ENCODE data around the gene POLRMT.
A peak's percentile ranks its signal among the peaks of the same experiment; 100 is the strongest.
"Not testable (repeated sequence)": the region's sequence is repeated elsewhere in the genome, so short reads cannot be mapped to it uniquely, and the experiment has no call there.

The POLRMT gene

DNA sequence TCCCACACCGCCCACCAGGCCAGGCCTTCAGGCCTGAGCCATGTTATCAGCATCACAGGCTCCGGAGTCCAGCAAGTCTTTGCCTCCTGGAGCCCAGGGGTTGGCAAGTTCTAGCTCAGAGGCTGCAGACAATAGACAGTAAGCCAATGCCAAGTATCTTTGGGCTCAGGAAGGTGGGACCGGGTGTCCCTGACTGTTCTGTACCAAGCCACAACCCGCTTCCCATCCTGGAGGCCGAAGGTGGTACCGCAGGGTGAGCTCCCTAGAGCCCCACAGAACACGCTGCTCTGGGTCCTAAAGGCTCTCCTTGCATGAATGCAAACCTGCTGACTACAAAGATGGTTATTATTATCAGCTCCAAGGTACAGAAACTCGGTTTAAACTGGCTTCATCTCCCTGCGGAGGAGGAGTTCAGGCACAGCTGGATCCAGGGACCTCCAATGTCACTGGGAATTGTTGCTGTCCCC lies 37.3 kb upstream of the POLRMT start:
- TF ChIP-seq, protein P1, sequence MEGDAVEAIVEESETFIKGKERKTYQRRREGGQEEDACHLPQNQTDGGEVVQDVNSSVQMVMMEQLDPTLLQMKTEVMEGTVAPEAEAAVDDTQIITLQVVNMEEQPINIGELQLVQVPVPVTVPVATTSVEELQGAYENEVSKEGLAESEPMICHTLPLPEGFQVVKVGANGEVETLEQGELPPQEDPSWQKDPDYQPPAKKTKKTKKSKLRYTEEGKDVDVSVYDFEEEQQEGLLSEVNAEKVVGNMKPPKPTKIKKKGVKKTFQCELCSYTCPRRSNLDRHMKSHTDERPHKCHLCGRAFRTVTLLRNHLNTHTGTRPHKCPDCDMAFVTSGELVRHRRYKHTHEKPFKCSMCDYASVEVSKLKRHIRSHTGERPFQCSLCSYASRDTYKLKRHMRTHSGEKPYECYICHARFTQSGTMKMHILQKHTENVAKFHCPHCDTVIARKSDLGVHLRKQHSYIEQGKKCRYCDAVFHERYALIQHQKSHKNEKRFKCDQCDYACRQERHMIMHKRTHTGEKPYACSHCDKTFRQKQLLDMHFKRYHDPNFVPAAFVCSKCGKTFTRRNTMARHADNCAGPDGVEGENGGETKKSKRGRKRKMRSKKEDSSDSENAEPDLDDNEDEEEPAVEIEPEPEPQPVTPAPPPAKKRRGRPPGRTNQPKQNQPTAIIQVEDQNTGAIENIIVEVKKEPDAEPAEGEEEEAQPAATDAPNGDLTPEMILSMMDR (IDR thresholded peaks at IDR 0.05; ENCODE audit: low read depth, low read length, missing control alignments): peak; percentile 18
- DNase-seq (ENCODE audit: low read depth): no peak
- in situ Hi-C loops (cut with HindIII; ENCODE audit: low sequenced_read_pairs): no loop called here
- H3K4me3 ChIP-seq (ENCODE audit: low read depth, low read length): no peak overlapping the region

DNA sequence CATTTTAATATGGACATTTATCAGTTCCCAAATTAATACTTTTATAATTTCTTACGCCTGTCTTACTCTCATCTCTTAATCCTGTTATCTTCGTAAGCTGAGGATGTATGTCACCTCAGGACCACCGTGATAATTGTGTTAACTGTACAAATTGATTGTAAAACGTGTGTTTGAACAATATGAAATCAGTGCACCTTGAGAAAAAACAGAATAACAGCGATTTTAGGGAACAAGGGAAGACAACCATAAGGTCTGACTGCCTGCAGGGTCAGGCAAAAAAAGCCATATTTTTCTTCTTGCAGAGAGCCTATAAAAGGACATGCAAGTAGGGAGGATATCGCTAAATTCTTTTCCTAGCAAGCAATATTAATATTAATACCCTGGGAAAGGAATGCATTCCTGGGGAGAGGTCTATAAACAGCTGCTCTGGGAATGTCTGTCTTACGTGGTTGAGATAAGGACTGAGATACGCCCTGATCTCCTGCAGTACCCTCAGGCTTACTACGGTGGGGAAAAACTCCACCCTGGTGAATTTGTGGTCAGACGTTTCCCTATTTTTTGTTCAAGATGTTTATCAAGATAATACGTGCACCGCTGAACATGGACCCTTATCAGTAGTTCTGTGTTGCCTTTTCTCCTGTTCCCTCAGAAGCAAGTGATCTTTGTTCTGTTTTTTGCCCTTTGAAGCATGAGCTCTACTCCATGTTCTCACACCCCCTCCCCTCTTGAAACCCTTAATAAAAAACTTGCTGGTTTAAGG lies 35.5 kb upstream of the POLRMT start:
- in situ Hi-C loops (cut with HindIII; ENCODE audit: low sequenced_read_pairs); H3K4me3 ChIP-seq (ENCODE audit: low read depth, low read length); DNase-seq (ENCODE audit: low read depth): not testable (repeated sequence)

DNA sequence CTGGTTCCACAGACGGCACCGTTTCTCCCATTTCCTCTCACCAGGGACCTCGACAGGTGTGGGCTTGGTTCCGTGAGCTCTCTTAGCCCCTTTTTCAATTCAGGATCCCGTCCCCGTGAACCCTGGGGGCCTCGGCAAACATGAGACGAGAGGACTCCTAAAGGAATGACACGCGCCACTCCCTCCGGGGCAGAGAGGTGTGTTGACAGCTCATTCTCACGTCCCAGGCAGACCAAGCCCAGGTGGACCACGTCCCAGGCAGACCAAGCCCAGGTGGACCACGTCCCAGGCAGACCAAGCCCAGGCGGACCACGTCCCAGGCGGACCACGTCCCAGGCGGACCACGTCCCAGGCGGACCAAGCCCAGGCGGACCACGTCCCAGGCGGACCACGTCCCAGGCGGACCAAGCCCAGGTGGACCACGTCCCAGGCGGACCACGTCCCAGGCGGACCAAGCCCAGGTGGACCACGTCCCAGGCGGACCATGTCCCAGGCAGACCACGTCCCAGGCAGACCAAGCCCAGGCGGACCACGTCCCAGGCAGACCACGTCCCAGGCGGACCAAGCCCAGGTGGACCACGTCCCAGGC lies 33.7 kb upstream of the POLRMT start:
- H3K4me3 ChIP-seq (ENCODE audit: low read depth, low read length); in situ Hi-C loops (cut with HindIII; ENCODE audit: low sequenced_read_pairs); DNase-seq (ENCODE audit: low read depth): not testable (repeated sequence)

DNA sequence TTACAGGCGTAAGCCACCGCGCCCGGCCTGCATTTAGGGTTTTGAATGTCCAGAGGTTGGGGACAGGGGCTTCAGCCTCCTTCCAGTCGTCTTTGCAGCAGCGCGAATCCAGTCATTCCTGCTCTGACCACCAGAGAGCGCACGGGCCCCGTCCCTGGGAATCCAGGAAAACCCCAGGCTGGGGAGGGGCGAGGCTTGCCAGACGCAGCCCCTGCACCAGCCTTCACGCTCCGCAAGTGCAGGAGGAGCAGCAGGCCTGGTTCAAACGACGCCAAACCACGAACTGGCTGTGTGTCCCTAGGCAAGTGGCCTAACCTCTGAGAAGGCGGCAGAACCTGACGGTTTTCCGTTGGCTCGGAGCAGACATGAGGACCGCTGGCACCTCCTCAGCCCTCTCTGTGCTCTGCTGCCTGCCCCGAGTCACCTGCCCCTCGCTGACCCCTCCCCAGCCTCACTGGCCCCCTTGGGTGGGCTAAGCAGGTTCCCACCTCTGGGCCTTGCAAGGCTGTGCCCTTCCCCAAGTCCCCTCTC lies 31.6 kb upstream of the POLRMT start:
- in situ Hi-C loops (cut with HindIII; ENCODE audit: low sequenced_read_pairs): no loop called here
- TF ChIP-seq, protein P1 (IDR thresholded peaks at IDR 0.05; ENCODE audit: low read depth, low read length, missing control alignments): peak; percentile 87

DNA sequence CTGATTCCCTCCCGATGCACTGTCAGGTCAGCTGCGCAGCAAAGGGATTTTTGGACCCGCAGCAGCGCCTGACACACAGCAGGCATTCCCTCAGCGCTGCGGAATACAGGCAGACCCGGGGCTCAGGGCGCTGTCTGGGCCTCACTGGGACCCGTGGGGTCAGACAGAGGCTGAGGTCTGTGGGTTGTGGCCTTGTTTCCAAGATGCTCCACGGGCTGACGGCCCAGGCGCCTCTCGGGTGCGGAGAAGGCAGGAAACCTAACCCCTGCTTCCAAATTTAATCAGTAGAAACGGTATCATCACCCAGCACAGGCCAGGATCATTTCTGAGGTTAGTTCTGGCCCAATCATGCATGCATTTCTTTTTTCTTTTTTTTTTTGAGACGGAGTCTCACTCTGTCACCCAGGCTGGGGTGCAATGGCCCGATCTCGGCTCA lies 30.4 kb upstream of the POLRMT start:
- in situ Hi-C loops (cut with HindIII; ENCODE audit: low sequenced_read_pairs): no loop called here

More for the DNA sequence above, 31.6 kb upstream of the POLRMT start:
- DNase-seq (ENCODE audit: low read depth): peak; percentile 55
- no peak overlapping the region for H3K4me3 ChIP-seq (ENCODE audit: low read depth, low read length)

DNA sequence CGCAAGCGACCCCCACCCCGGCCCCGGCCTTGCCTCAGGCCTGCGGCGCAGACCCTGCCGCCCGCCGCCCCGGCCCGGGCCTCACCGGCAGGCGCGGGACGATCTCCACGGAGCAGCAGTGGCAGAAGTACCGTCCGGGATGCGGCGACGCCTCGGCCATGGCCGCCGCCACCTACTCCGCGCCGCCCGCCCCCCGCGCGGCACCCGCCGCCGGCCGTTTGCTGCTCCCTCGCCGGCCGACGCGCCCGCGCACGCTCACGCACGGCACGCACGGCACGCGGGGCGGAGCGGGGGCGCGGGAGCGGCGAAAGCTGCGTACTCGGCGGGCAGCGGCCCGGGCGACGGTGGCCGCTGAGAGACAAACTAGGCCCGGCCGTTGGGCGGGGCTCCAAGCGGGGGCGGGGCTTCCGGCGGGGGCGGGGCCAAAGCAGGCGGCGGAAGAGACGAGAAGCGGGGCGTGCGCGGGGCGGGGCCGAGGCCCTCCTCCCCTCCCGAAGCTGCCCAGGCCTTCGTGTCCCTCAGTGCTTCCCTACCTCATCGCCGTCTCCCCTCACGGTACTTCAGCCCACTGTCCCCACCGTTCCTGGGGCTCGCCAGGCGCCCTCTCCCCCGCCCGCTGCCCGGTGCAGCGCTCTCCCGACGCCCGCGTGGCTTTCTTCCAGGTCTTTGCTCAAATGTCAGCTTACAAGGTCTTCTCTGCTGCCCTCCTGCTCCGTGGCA lies 29.8 kb upstream of the POLRMT start, which contains the start of gene RNF126:
RNF126 (minus strand) TSS at position 253 of the 720 bp plus-strand sequence; CDS start at position 160, 93 bp downstream.
- in situ Hi-C loops (cut with HindIII; ENCODE audit: low sequenced_read_pairs): no loop called here
- H3K4me3 ChIP-seq (ENCODE audit: low read depth, low read length): peak within 1 kb of the TSS; percentile 90
- TF ChIP-seq, protein P1 (IDR thresholded peaks at IDR 0.05; ENCODE audit: low read depth, low read length, missing control alignments): no peak
- peak; percentile 60 for DNase-seq (ENCODE audit: low read depth)

More for the DNA sequence above, 30.4 kb upstream of the POLRMT start:
- H3K4me3 ChIP-seq (ENCODE audit: low read depth, low read length): peak overlapping the region; percentile 43
- DNase-seq (ENCODE audit: low read depth): no peak
- TF ChIP-seq, protein P1 (IDR thresholded peaks at IDR 0.05; ENCODE audit: low read depth, low read length, missing control alignments): no peak

GRCh38 chr19:662207-662961 lies 29.0 kb upstream of the POLRMT start:
- in situ Hi-C loops (cut with HindIII; ENCODE audit: low sequenced_read_pairs): no loop called here
- TF ChIP-seq, protein P1 (IDR thresholded peaks at IDR 0.05; ENCODE audit: low read depth, low read length, missing control alignments): no peak
- DNase-seq (ENCODE audit: low read depth): no peak
- peak overlapping the region; percentile 90 for H3K4me3 ChIP-seq (ENCODE audit: low read depth, low read length)

Data from astrocyte of the cerebellum (primary cell).